Fibroblast of villous mesenchyme (primary cell): ENCODE measurements around the gene SLC10A3. TPM values are rescaled to one million over a fixed set of nuclear protein-coding genes. Genes with fewer than 3 reads are reported as not detected.

Experiments
- DNase-seq: peaks from one replicate; pipeline ENCODE4 v3.0.0-alpha.2; 2010; ENCODE audit warnings: low read depth
- H3K4me3 ChIP-seq: 2 replicates; pipeline ENCODE4 v1.5.1; 2011; ENCODE audit warnings: low read depth, mild to moderate bottlenecking, low read length
- CTCF ChIP-seq: IDR thresholded peaks from 2 replicates; pipeline ENCODE4 v1.5.1; 2012; ENCODE audit warnings: low read depth, mild to moderate bottlenecking, low read length; ENCODE audit not compliant: insufficient read depth
- total RNA-seq: library from RNA; depleted of rRNA; stranded (reverse); fragments of >200 nt; gene quantifications from 2 replicates; pipeline ENCODE4 v1.2.3, GENCODE V29; 2012

Gene SLC10A3
- total RNA-seq, 1 donor, result 31.5 TPM

GRCh38 chrX:154487518-154488290, 2.7 kb downstream of the SLC10A3 start:
- no peak for TF ChIP-seq CTCF
- H3K4me3 ChIP-seq, result no peak overlapping the region
- no peak for DNase-seq

- no peak for TF ChIP-seq CTCF
- peak within 1 kb of the TSS; percentile 62 for H3K4me3 ChIP-seq
- peak; percentile 52 for DNase-seq
Observed at GRCh38 chrX:154486396-154487207, 3.8 kb downstream of the SLC10A3 start, which contains the start of gene UBL4A. Gene UBL4A (minus strand): TSS chrX:154486615. CDS start chrX:154486584, 31 bp downstream.

GRCh38 chrX:154486052-154486395, 4.4 kb downstream of the SLC10A3 start:
- H3K4me3 ChIP-seq, result peak overlapping the region; percentile 62
- TF ChIP-seq CTCF, result no peak
- peak; percentile 14 for DNase-seq

GRCh38 chrX:154485150-154486051, 5.0 kb downstream of the SLC10A3 start:
- peak overlapping the region; percentile 62 for H3K4me3 ChIP-seq
- no peak for DNase-seq
- no peak for TF ChIP-seq CTCF

- TF ChIP-seq CTCF, result no peak
Observed at GRCh38 chrX:154484255-154485149, 5.9 kb downstream of the SLC10A3 start.

More at GRCh38 chrX:154484255-154485149, 5.9 kb downstream of the SLC10A3 start:
- H3K4me3 ChIP-seq, result no peak overlapping the region
- no peak for DNase-seq
